IMR-90 (cell line): Measurements from ENCODE around the gene CTSL. TPM values are rescaled to one million over a fixed set of nuclear protein-coding genes. Genes with fewer than 3 reads are reported as not detected.

Experiments used
- ATAC-seq: fragments of 200-7000 bp; cut with Tn5 transposase; 2 replicates; pipeline ENCODE4 v1.9.1; 2020; ENCODE audit warnings: low read depth, mild to moderate bottlenecking, moderate library complexity
- BruUV-seq: library from RNA; stranded (reverse); fragments of 400-500 nt; replicated peaks from 2 replicates; lab custom pipeline; 2021; lab: Mats Ljungman, UMichigan
- CTCF ChIA-PET: fragments of 300-600 bp; formaldehyde crosslinking; extraction: SDS; loops from one replicate; lab custom pipeline; 2021; ENCODE audit warnings: antibody characterized with exemption; lab: Yijun Ruan, JAX
- POLR2A ChIA-PET: fragments of 300-600 bp; sonication (Branson Sonifier 250); formaldehyde crosslinking; loops from one replicate; lab custom pipeline; 2022; ENCODE audit warnings: antibody characterized with exemption; ENCODE audit not compliant: unreplicated experiment; lab: Charles Lee
- DNase-seq: peaks from one replicate; pipeline ENCODE4 v3.0.0; 2013
- H2AFZ ChIP-seq: replicated peaks from 2 replicates; pipeline ENCODE3; 2013; ENCODE audit warnings: low read length, mild to moderate bottlenecking; ENCODE audit not compliant: poor library complexity
- H2AK5ac ChIP-seq: 2 replicates; pipeline ENCODE4 v1.6.1; 2013; ENCODE audit warnings: low read depth, low read length, inconsistent platforms
- H2AK9ac ChIP-seq: replicated peaks from 2 replicates; pipeline ENCODE3; 2013; ENCODE audit warnings: mild to moderate bottlenecking, low read depth, low read length, moderate library complexity; ENCODE audit not compliant: poor library complexity
- H2BK120ac ChIP-seq: 2 replicates; pipeline ENCODE4 v1.6.1; 2013; ENCODE audit warnings: low read depth, low read length, inconsistent platforms
- H2BK15ac ChIP-seq: 3 replicates; pipeline ENCODE4 v1.6.1; 2013; ENCODE audit warnings: low read depth, low read length, inconsistent platforms
- H2BK20ac ChIP-seq: 2 replicates; pipeline ENCODE4 v1.6.1; 2013; ENCODE audit warnings: low read depth, mild to moderate bottlenecking, inconsistent platforms, low read length, moderate library complexity
- H2BK5ac ChIP-seq: 2 replicates; pipeline ENCODE4 v1.6.1; 2013; ENCODE audit warnings: mild to moderate bottlenecking, low read depth, low read length, inconsistent platforms; ENCODE audit not compliant: poor library complexity, severe bottlenecking
- H3K14ac ChIP-seq: replicated peaks from 2 replicates; pipeline ENCODE4 v1.6.1; 2013; ENCODE audit warnings: low read depth, low read length, inconsistent platforms
- H3K18ac ChIP-seq: 2 replicates; pipeline ENCODE4 v1.6.1; 2013; ENCODE audit warnings: low read depth, low read length, control low read depth
- H3K23ac ChIP-seq: 2 replicates; pipeline ENCODE4 v1.6.1; 2013; ENCODE audit warnings: low read depth, low read length, inconsistent platforms
- H3K27ac ChIP-seq: 2 replicates; pipeline ENCODE4 v1.5.1; 2013; ENCODE audit warnings: mild to moderate bottlenecking, control low read depth, low read length; ENCODE audit not compliant: insufficient read depth
- H3K27me3 ChIP-seq: 2 replicates; pipeline ENCODE4 v1.6.1; 2013; ENCODE audit warnings: low read length; ENCODE audit not compliant: control insufficient read depth, insufficient read depth
- H3K36me3 ChIP-seq: 2 replicates; pipeline ENCODE4 v1.6.1; 2013; ENCODE audit warnings: low read length, mixed read lengths; ENCODE audit not compliant: control insufficient read depth, insufficient read depth
- H3K4ac ChIP-seq: 2 replicates; pipeline ENCODE4 v1.6.1; 2013; ENCODE audit warnings: low read depth, low read length, inconsistent platforms
- H3K4me1 ChIP-seq: 2 replicates; pipeline ENCODE4 v1.6.1; 2013; ENCODE audit warnings: low read length, mixed read lengths; ENCODE audit not compliant: control insufficient read depth, insufficient read depth
- H3K4me2 ChIP-seq: 2 replicates; pipeline ENCODE4 v1.6.1; 2013; ENCODE audit warnings: low read depth, mild to moderate bottlenecking, control low read depth, low read length, moderate library complexity
- H3K4me3 ChIP-seq: 2 replicates; pipeline ENCODE4 v1.5.1; 2013; ENCODE audit warnings: low read depth, mild to moderate bottlenecking, control low read depth, low read length, moderate library complexity; ENCODE audit not compliant: insufficient read depth
- H3K56ac ChIP-seq: 2 replicates; pipeline ENCODE4 v1.6.1; 2013; ENCODE audit warnings: low read length, inconsistent platforms; ENCODE audit not compliant: insufficient read depth; ENCODE audit errors: extremely low read depth
- H3K79me1 ChIP-seq, 2 experiments: 2 replicates each; pipeline ENCODE4 v1.6.1; 2013; ENCODE audit warnings: low read length in 2 of 2, inconsistent platforms in 1 of 2, low read depth in 1 of 2
- H3K9ac ChIP-seq: 2 replicates; pipeline ENCODE4 v1.6.1; 2013; ENCODE audit warnings: low read depth, low read length, control low read depth
- H3K9me1 ChIP-seq: 2 replicates; pipeline ENCODE4 v1.6.1; 2013; ENCODE audit warnings: low read length, inconsistent platforms; ENCODE audit not compliant: insufficient read depth
- H3K9me3 ChIP-seq: 2 replicates; pipeline ENCODE4 v1.6.1; 2013; ENCODE audit warnings: low read length; ENCODE audit not compliant: control insufficient read depth, insufficient read depth
- H4K20me1 ChIP-seq: 2 replicates; pipeline ENCODE4 v1.6.1; 2013; ENCODE audit warnings: low read length, inconsistent platforms; ENCODE audit not compliant: insufficient read depth
- H4K5ac ChIP-seq: 2 replicates; pipeline ENCODE4 v1.6.1; 2013; ENCODE audit warnings: mild to moderate bottlenecking, low read depth, low read length, control low read depth
- H4K8ac ChIP-seq, 2 experiments: 2 replicates each; pipeline ENCODE4 v1.6.1; 2013; ENCODE audit warnings: low read depth in 2 of 2, low read length in 2 of 2, control low read depth in 1 of 2, inconsistent platforms in 1 of 2
- H4K91ac ChIP-seq: 2 replicates; pipeline ENCODE4 v1.6.1; 2013; ENCODE audit warnings: low read depth, low read length, inconsistent platforms; ENCODE audit not compliant: insufficient read depth
- BHLHE40 ChIP-seq: fragments of 150-350 bp; IDR thresholded peaks from 2 replicates; pipeline ENCODE4 v1.6.1; 2016; ENCODE audit warnings: mild to moderate bottlenecking, low read depth, low read length
- MAFK ChIP-seq: IDR thresholded peaks from 2 replicates; pipeline ENCODE4 v1.6.1; 2012; ENCODE audit warnings: low read depth, low read length, improper control_type of control experiment
- MAZ ChIP-seq: IDR thresholded peaks from 2 replicates; pipeline ENCODE4 v1.6.1; 2012; ENCODE audit warnings: low read depth, mild to moderate bottlenecking, low read length, improper control_type of control experiment, moderate library complexity, borderline replicate concordance
- RFX5 ChIP-seq: IDR thresholded peaks from 2 replicates; pipeline ENCODE4 v1.8.0; 2012; ENCODE audit warnings: low read depth, mild to moderate bottlenecking, low read length, moderate library complexity
- SMC3 ChIP-seq: fragments of 150-350 bp; IDR thresholded peaks from 2 replicates; pipeline ENCODE4 v1.6.1; 2016; ENCODE audit warnings: low read depth, mild to moderate bottlenecking, antibody characterized with exemption, low read length, moderate library complexity
- WGBS, 2 experiments: methylation state at CpG; one replicate each; pipeline versions ENCODE4 v1.1.5 to v1.1.7; 2013; ENCODE audit warnings: missing lambda C conversion rate in 2 of 2; ENCODE audit not compliant: insufficient read length in 1 of 2; ENCODE audit errors: extremely low coverage in 2 of 2; 5-methylcytosine and 5-hydroxymethylcytosine counted together
- dilution Hi-C: fragments of 300-500 bp; cut with HindIII; formaldehyde crosslinking; loops from one replicate; pipeline ENCODE4 v1.14.3; 2018; ENCODE audit warnings: low sequenced_read_pairs; ENCODE audit not compliant: unreplicated experiment
- in situ Hi-C: fragments of 300-500 bp; cut with MboI; formaldehyde crosslinking; loops from 3 replicates; pipeline ENCODE4 v1.14.3; 2019; ENCODE audit warnings: low sequenced_read_pairs, inconsistent platforms, mixed read lengths
- intact Hi-C: fragments of 100-400 bp; cut with micrococcal nuclease; formaldehyde crosslinking; loops from 2 replicates; pipeline ENCODE4 v1.10.0; 2022
- polyA plus RNA-seq, 3 experiments: library from polyadenylated mRNA; depleted of rRNA; stranded (reverse); fragments of >200 nt; gene quantifications; 2 replicates each; pipeline ENCODE4 v1.2.3, GENCODE V29; 2012; ENCODE audit warnings: low replicate concordance in 1 of 3
- total RNA-seq: library from RNA; depleted of rRNA; stranded (reverse); fragments of >200 nt; gene quantifications from 2 replicates; pipeline ENCODE4 v1.2.3, GENCODE V29; 2012
- TF ChIP-seq, protein P1 (sequence below): conservative IDR thresholded peaks from 2 replicates; pipeline ENCODE4 v1.5.1; 2012; ENCODE audit warnings: mild to moderate bottlenecking, low read depth, low read length, improper control_type of control experiment

CTSL gene
- total and polyA plus RNA-seq, 2 of the 4 experiments (the other 2 are of a cell fraction), result 57.0 to 112 TPM

DNA sequence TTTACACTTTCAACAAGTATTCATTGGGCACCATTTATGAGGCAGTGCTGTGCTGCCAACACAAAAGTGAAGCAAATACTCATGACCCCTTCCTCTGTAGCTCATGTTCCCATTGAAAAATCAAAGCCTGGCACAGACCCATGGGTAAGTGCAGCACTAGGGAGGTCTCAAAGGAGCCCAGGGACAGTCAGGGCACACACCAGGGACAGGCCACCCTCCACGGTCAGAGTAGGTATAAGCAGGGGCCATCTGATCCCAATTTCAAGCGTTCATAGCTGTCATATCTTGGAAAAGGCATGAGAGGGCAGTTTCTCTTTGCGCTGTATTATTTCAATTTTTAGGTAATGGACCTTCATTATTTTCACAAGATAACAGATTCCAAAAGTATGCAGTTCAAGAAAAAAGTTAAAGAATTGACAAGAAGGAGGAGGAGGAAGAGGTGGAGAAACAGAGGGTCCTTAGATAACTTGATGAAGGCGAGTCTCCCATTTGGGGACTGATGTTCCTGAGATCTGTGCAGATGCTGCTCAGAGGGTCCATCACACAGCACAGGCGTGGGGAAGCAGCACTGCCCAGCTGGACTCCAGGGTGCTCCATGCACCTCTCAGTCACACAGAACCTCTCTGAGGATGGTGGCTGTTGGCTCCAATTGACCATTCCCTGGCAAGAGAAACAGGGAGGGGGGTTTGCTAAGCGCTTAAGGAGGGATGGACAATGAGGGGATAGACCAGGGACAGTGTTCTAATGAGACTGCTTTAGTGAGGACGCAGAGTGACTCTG is 7.5 kb downstream of the CTSL start:
- Histone ChIP-seq H3K36me3 (peaks cover 14% of the 10 kb centered on the region), H2AK9ac (no peak overlapping the region), H2BK5ac (no peak overlapping the region), H3K9ac (no peak overlapping the region), H3K4me3 (no peak overlapping the region), H3K18ac (no peak overlapping the region), H3K14ac (no peak overlapping the region), H3K27me3 (no peaks in the 10 kb centered on the region; the same call in 1 of the 2 replicates), H4K5ac (no peak overlapping the region), H3K23ac (no peak overlapping the region), H2AK5ac (no peak overlapping the region), H2BK20ac (no peak overlapping the region), H3K79me1 (peaks cover 4 to 7% of the 10 kb centered on the region in 2 experiments; a peak in 2 of 4 replicates), H3K4ac (no peak overlapping the region), H3K9me1 (no peaks in the 10 kb centered on the region), H3K4me1 (no peaks in the 10 kb centered on the region), H4K20me1 (no peaks in the 10 kb centered on the region), H3K9me3 (no peaks in the 10 kb centered on the region), H4K91ac (no peak overlapping the region), H4K8ac (no peak overlapping the region), H3K4me2 (no peak overlapping the region), H3K27ac (no peak overlapping the region), H3K56ac (no peak overlapping the region), H2BK15ac (no peak overlapping the region), H2AFZ (no peak overlapping the region), H2BK120ac (no peak overlapping the region)
- ATAC-seq (no peak), DNase-seq (no peak)
- POLR2A ChIA-PET, result no interaction called here
- intact Hi-C loops, result no loop called here
- CTCF ChIA-PET, result interaction anchor here (0.9 kb wide), 1 partner anchor 308 kb away, joined by 3 read pairs; no protein-coding TSS in a partner anchor
- in situ Hi-C loops, result no loop called here
- no peak for TF ChIP-seq MAZ
- TF ChIP-seq MAFK, result no peak
- TF ChIP-seq, protein P1, sequence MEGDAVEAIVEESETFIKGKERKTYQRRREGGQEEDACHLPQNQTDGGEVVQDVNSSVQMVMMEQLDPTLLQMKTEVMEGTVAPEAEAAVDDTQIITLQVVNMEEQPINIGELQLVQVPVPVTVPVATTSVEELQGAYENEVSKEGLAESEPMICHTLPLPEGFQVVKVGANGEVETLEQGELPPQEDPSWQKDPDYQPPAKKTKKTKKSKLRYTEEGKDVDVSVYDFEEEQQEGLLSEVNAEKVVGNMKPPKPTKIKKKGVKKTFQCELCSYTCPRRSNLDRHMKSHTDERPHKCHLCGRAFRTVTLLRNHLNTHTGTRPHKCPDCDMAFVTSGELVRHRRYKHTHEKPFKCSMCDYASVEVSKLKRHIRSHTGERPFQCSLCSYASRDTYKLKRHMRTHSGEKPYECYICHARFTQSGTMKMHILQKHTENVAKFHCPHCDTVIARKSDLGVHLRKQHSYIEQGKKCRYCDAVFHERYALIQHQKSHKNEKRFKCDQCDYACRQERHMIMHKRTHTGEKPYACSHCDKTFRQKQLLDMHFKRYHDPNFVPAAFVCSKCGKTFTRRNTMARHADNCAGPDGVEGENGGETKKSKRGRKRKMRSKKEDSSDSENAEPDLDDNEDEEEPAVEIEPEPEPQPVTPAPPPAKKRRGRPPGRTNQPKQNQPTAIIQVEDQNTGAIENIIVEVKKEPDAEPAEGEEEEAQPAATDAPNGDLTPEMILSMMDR, result no peak
- TF ChIP-seq RFX5, result no peak
- TF ChIP-seq BHLHE40, result no peak
- TF ChIP-seq SMC3, result no peak
- 60% methylated on average over 1 of the region's 7 CpGs; no CpG with 5 or more reads in 1 of the 2 experiments for WGBS, 2 experiments
- no TSS peak for BruUV-seq
- dilution Hi-C loops, result no loop called here
